ENCODE results near the gene JAML. TPM values are rescaled to one million over a fixed set of nuclear protein-coding genes. Genes with fewer than 3 reads are reported as not detected.
"Not testable (repeated sequence)": the region's sequence is repeated elsewhere in the genome, so short reads cannot be mapped to it uniquely, and the experiment has no call there.

The JAML gene
- total RNA-seq, 2 donors from 2014 or later = 125 to 239 TPM

GRCh38 chr11:118193910-118194566 lies 30.8 kb downstream of the JAML start:
- H3K9me3 Mint-ChIP-seq = peaks cover 0 to 7% of the 10 kb centered on the region in 2 donors
- no peak for DNase-seq (ENCODE audit: low spot score in 2 of 2)
- peaks cover 44 to 63% of the 10 kb centered on the region in 2 donors for H3K36me3 Mint-ChIP-seq
- ATAC-seq = no peak
- H3K27ac Mint-ChIP-seq = peak overlapping the region; percentile 68

- H3K27ac Mint-ChIP-seq = peak overlapping the region in 1 of 2 donors; percentile 68
- peaks cover 35 to 55% of the 10 kb centered on the region in 2 donors for H3K36me3 Mint-ChIP-seq
- not testable (repeated sequence) for DNase-seq (ENCODE audit: low spot score in 2 of 2); ATAC-seq; H3K9me3 Mint-ChIP-seq
These were observed 32.0 kb downstream of the JAML start for GRCh38 chr11:118192817-118193216.

GRCh38 chr11:118190942-118191506 lies 33.8 kb downstream of the JAML start:
- H3K27ac Mint-ChIP-seq = peak overlapping the region in 1 of 2 donors; percentile 66
- H3K9me3 Mint-ChIP-seq; DNase-seq (ENCODE audit: low spot score in 2 of 2); ATAC-seq: not testable (repeated sequence)
- peaks cover 25 to 44% of the 10 kb centered on the region in 2 donors for H3K36me3 Mint-ChIP-seq

- DNase-seq (ENCODE audit: low spot score in 2 of 2) = no peak
- Mint-ChIP-seq H3K36me3 (peaks cover 0 to 9% of the 10 kb centered on the region in 2 donors), H3K27ac (no peak overlapping the region), H3K9me3 (no peaks in the 10 kb centered on the region)
- no peak for ATAC-seq
These were observed 38.3 kb downstream of the JAML start for GRCh38 chr11:118186346-118187107.

- ATAC-seq (no peak), DNase-seq (ENCODE audit: low spot score in 2 of 2) (no peak)
- H3K27ac Mint-ChIP-seq = no peak overlapping the region
- no peaks in the 10 kb centered on the region for H3K9me3 Mint-ChIP-seq
- no peaks in the 10 kb centered on the region for H3K36me3 Mint-ChIP-seq
These were observed 39.8 kb downstream of the JAML start for GRCh38 chr11:118184784-118185579.

GRCh38 chr11:118183691-118184090 lies 41.1 kb downstream of the JAML start:
- ATAC-seq; H3K9me3 Mint-ChIP-seq; H3K36me3 Mint-ChIP-seq; H3K27ac Mint-ChIP-seq; DNase-seq (ENCODE audit: low spot score in 2 of 2): not testable (repeated sequence)

GRCh38 chr11:118180300-118180703 lies 44.5 kb downstream of the JAML start:
- no peak for DNase-seq (ENCODE audit: low spot score in 2 of 2)
- no peak overlapping the region for H3K27ac Mint-ChIP-seq
- H3K36me3 Mint-ChIP-seq = no peaks in the 10 kb centered on the region
- no peaks in the 10 kb centered on the region for H3K9me3 Mint-ChIP-seq
- peak in 1 of 2 donors; percentile 46 for ATAC-seq

- Mint-ChIP-seq H3K36me3 (no peaks in the 10 kb centered on the region), H3K27ac (peak overlapping the region in 1 of 2 donors; percentile 58), H3K9me3 (no peaks in the 10 kb centered on the region)
- no peak for ATAC-seq
- no peak for DNase-seq (ENCODE audit: low spot score in 2 of 2)
These were observed 48.1 kb downstream of the JAML start for GRCh38 chr11:118176778-118177134.

- no peak for ATAC-seq
- no peak for DNase-seq (ENCODE audit: low spot score in 2 of 2)
- Mint-ChIP-seq H3K9me3 (no peaks in the 10 kb centered on the region), H3K27ac (peak within 1 kb of the TSS in 1 of 2 donors; percentile 58), H3K36me3 (no peaks in the 10 kb centered on the region)
These were observed 48.6 kb downstream of the JAML start, which contains the start of gene SCN2B for GRCh38 chr11:118175993-118176777. SCN2B (minus strand) TSS chr11:118176639; CDS start chr11:118176431, 208 bp downstream.

GRCh38 chr11:118175031-118175992 lies 49.5 kb downstream of the JAML start:
- Mint-ChIP-seq H3K36me3 (no peaks in the 10 kb centered on the region), H3K9me3 (no peaks in the 10 kb centered on the region), H3K27ac (peak overlapping the region in 1 of 2 donors; percentile 58)
- DNase-seq (ENCODE audit: low spot score in 2 of 2) (no peak), ATAC-seq (no peak)

GRCh38 chr11:118174006-118174567 lies 50.7 kb downstream of the JAML start:
- no peaks in the 10 kb centered on the region for H3K36me3 Mint-ChIP-seq
- H3K9me3 Mint-ChIP-seq = no peaks in the 10 kb centered on the region
- no peak overlapping the region for H3K27ac Mint-ChIP-seq
- DNase-seq (ENCODE audit: low spot score in 2 of 2) (no peak), ATAC-seq (no peak)

- ATAC-seq = no peak
- no peak for DNase-seq (ENCODE audit: low spot score in 2 of 2)
- Mint-ChIP-seq H3K36me3 (no peaks in the 10 kb centered on the region), H3K9me3 (no peaks in the 10 kb centered on the region), H3K27ac (no peak overlapping the region)
These were observed 52.5 kb downstream of the JAML start for GRCh38 chr11:118172356-118172755.

GRCh38 chr11:118171269-118172062 lies 53.3 kb downstream of the JAML start:
- ATAC-seq (peak; percentile 89 to 95), DNase-seq (ENCODE audit: low spot score in 2 of 2) (peak; percentile 65 to 84)
- H3K9me3 Mint-ChIP-seq = no peaks in the 10 kb centered on the region
- no peak overlapping the region for H3K27ac Mint-ChIP-seq
- no peaks in the 10 kb centered on the region for H3K36me3 Mint-ChIP-seq

GRCh38 chr11:118170882-118171268 lies 53.9 kb downstream of the JAML start:
- Mint-ChIP-seq H3K27ac (no peak overlapping the region), H3K9me3 (no peaks in the 10 kb centered on the region), H3K36me3 (no peaks in the 10 kb centered on the region)
- ATAC-seq (no peak), DNase-seq (ENCODE audit: low spot score in 2 of 2) (no peak)
